ENCODE results near the gene NFIB.

NFIB gene

GRCh38 chr9:14212697-14213420 is 101.1 kb downstream of the NFIB start:
- DNase-seq (ENCODE audit: low spot score), result no peak

GRCh38 chr9:14212077-14212476 is 101.9 kb downstream of the NFIB start:
- no peak for DNase-seq (ENCODE audit: low spot score)

- DNase-seq (ENCODE audit: low spot score), result no peak
Observed at GRCh38 chr9:14211564-14211963, 102.4 kb downstream of the NFIB start.

- DNase-seq (ENCODE audit: low spot score), result no peak
Observed at GRCh38 chr9:14210428-14210827, 103.5 kb downstream of the NFIB start.

GRCh38 chr9:14209399-14210345 is 104.3 kb downstream of the NFIB start:
- DNase-seq (ENCODE audit: low spot score), result no peak

GRCh38 chr9:14207352-14207995 is 106.5 kb downstream of the NFIB start:
- no peak for DNase-seq (ENCODE audit: low spot score)

GRCh38 chr9:14205463-14205862 is 108.5 kb downstream of the NFIB start:
- no peak for DNase-seq (ENCODE audit: low spot score)

GRCh38 chr9:14203356-14204056 is 110.4 kb downstream of the NFIB start:
- no peak for DNase-seq (ENCODE audit: low spot score)

GRCh38 chr9:14198841-14199455 is 115.0 kb downstream of the NFIB start:
- DNase-seq (ENCODE audit: low spot score), result no peak

GRCh38 chr9:14198047-14198840 is 115.7 kb downstream of the NFIB start:
- no peak for DNase-seq (ENCODE audit: low spot score)

- no peak for DNase-seq (ENCODE audit: low spot score)
Observed at GRCh38 chr9:14197325-14197858, 116.5 kb downstream of the NFIB start.

- no peak for DNase-seq (ENCODE audit: low spot score)
Observed at GRCh38 chr9:14193328-14193990, 120.5 kb downstream of the NFIB start.

GRCh38 chr9:14192556-14192955 is 121.4 kb downstream of the NFIB start:
- DNase-seq (ENCODE audit: low spot score), result no peak

- no peak for DNase-seq (ENCODE audit: low spot score)
Observed at GRCh38 chr9:14191512-14191911, 122.4 kb downstream of the NFIB start.

GRCh38 chr9:14190240-14190639 is 123.7 kb downstream of the NFIB start:
- DNase-seq (ENCODE audit: low spot score), result no peak

GRCh38 chr9:14189578-14189977 is 124.4 kb downstream of the NFIB start:
- DNase-seq (ENCODE audit: low spot score), result no peak

- no peak for DNase-seq (ENCODE audit: low spot score)
Observed at GRCh38 chr9:14189146-14189545, 124.8 kb downstream of the NFIB start.

- DNase-seq (ENCODE audit: low spot score), result no peak
Observed at GRCh38 chr9:14188538-14188937, 125.4 kb downstream of the NFIB start.

GRCh38 chr9:14188011-14188410 is 125.9 kb downstream of the NFIB start:
- no peak for DNase-seq (ENCODE audit: low spot score)

GRCh38 chr9:14186096-14186495 is 127.8 kb downstream of the NFIB start:
- DNase-seq (ENCODE audit: low spot score), result no peak

Data from activated CD4-positive, alpha-beta T cell treated with anti-CD3 and anti-CD28 coated beads, Interleukin-2, Interleukin-4, amounts not matched to agents 100 ng/mL and 50 ng/mL, durations not matched to agents 16 hours and 8 hours (primary cell).